ENCODE measurements around the gene AEBP1.

- TF ChIP-seq, protein P1, sequence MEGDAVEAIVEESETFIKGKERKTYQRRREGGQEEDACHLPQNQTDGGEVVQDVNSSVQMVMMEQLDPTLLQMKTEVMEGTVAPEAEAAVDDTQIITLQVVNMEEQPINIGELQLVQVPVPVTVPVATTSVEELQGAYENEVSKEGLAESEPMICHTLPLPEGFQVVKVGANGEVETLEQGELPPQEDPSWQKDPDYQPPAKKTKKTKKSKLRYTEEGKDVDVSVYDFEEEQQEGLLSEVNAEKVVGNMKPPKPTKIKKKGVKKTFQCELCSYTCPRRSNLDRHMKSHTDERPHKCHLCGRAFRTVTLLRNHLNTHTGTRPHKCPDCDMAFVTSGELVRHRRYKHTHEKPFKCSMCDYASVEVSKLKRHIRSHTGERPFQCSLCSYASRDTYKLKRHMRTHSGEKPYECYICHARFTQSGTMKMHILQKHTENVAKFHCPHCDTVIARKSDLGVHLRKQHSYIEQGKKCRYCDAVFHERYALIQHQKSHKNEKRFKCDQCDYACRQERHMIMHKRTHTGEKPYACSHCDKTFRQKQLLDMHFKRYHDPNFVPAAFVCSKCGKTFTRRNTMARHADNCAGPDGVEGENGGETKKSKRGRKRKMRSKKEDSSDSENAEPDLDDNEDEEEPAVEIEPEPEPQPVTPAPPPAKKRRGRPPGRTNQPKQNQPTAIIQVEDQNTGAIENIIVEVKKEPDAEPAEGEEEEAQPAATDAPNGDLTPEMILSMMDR (IDR thresholded peaks at IDR 0.05; ENCODE audit: low read depth, low read length), result no peak
- TF ChIP-seq EZH2phosphoT487 (IDR thresholded peaks at IDR 0.05; ENCODE audit: low read depth), result no peak
These were observed 3.2 kb downstream of the AEBP1 start for GRCh38 chr7:44107116-44107960.

Data from OCI-LY3 (cell line).